NB4 (cell line): ENCODE data around the gene PNRC2.
"Not testable (repeated sequence)": the region's sequence is repeated elsewhere in the genome, so short reads cannot be mapped to it uniquely, and the experiment has no call there.

Experiments used
- DNase-seq: peaks from one replicate; pipeline ENCODE4 v3.0.0; 2010; ENCODE audit warnings: low read depth
- H3K4me3 ChIP-seq: one replicate; pipeline ENCODE4 v1.5.1; 2011; ENCODE audit warnings: mild to moderate bottlenecking, low read depth, low read length, moderate library complexity
- MAX ChIP-seq: IDR thresholded peaks from 2 replicates; pipeline ENCODE4 v1.6.1; 2011; ENCODE audit warnings: low read depth, low read length
- MYC ChIP-seq: IDR thresholded peaks from 2 replicates; pipeline ENCODE4 v1.6.1; 2011; ENCODE audit warnings: low read depth, low read length
- POLR2A ChIP-seq: IDR thresholded peaks from 2 replicates; pipeline ENCODE4 v1.6.1; 2011; ENCODE audit warnings: mild to moderate bottlenecking; ENCODE audit not compliant: insufficient read length; ENCODE audit errors: extremely low read depth
- TF ChIP-seq, protein P1 (sequence below): IDR thresholded peaks from one replicate; pipeline ENCODE4 v1.5.1; 2012; ENCODE audit warnings: low read depth, low read length

The PNRC2 gene

GRCh38 chr1:24010650-24011049, 51.0 kb downstream of the PNRC2 start:
- TF ChIP-seq MYC = no peak
- TF ChIP-seq, protein P1, sequence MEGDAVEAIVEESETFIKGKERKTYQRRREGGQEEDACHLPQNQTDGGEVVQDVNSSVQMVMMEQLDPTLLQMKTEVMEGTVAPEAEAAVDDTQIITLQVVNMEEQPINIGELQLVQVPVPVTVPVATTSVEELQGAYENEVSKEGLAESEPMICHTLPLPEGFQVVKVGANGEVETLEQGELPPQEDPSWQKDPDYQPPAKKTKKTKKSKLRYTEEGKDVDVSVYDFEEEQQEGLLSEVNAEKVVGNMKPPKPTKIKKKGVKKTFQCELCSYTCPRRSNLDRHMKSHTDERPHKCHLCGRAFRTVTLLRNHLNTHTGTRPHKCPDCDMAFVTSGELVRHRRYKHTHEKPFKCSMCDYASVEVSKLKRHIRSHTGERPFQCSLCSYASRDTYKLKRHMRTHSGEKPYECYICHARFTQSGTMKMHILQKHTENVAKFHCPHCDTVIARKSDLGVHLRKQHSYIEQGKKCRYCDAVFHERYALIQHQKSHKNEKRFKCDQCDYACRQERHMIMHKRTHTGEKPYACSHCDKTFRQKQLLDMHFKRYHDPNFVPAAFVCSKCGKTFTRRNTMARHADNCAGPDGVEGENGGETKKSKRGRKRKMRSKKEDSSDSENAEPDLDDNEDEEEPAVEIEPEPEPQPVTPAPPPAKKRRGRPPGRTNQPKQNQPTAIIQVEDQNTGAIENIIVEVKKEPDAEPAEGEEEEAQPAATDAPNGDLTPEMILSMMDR = no peak
- no peak for TF ChIP-seq POLR2A
- no peak for TF ChIP-seq MAX
- DNase-seq = no peak
- H3K4me3 ChIP-seq = no peak overlapping the region

- not testable (repeated sequence) for H3K4me3 ChIP-seq, DNase-seq
These were observed 53.2 kb downstream of the PNRC2 start for GRCh38 chr1:24012878-24013277.
